Transverse colon (tissue), 4 donors: ENCODE data around the gene RRAGA. TPM values are rescaled to one million over a fixed set of nuclear protein-coding genes. Genes with fewer than 3 reads are reported as not detected.

ENCODE experiments used
- DNase-seq: peaks from one replicate; pipeline ENCODE4 v3.0.0-alpha.2; 2019
- H3K27ac ChIP-seq, 4 donors: fragments of 200-600 bp; sonication (generic); 2 replicates each; pipeline ENCODE4 v1.5.1; 2016 to 2018; ENCODE audit warnings: inconsistent platforms in 4 of 4
- H3K27me3 ChIP-seq: fragments of 200-600 bp; sonication (generic); 2 replicates; pipeline ENCODE4 v1.5.1; 2017; ENCODE audit warnings: inconsistent platforms
- H3K36me3 ChIP-seq, 4 donors: fragments of 200-600 bp; sonication (generic); 2 replicates each; pipeline ENCODE4 v1.5.1; 2017 to 2019; ENCODE audit warnings: inconsistent platforms in 4 of 4
- H3K4me1 ChIP-seq, 4 donors: fragments of 200-600 bp; sonication (generic); 2 replicates each; pipeline ENCODE4 v1.5.1; 2017 to 2020; ENCODE audit warnings: inconsistent platforms in 4 of 4
- H3K4me3 ChIP-seq, 4 donors: fragments of 200-600 bp; sonication (generic); 1 replicate in 1 of 4; 2 replicates in 3 of 4; pipeline versions ENCODE4 v1.5.1 to v1.6.1; 2017 to 2019; ENCODE audit warnings: inconsistent platforms in 4 of 4
- H3K9me3 ChIP-seq, 2 donors: fragments of 200-600 bp; sonication (generic); 2 replicates each; pipeline ENCODE4 v1.5.1; 2017 to 2019; ENCODE audit warnings: inconsistent platforms in 2 of 2
- CTCF ChIP-seq, 5 experiments: fragments of 200-600 bp in 3 of 5; fragments of 450-650 bp in 2 of 5; sonication (generic) in 3 of 5; IDR thresholded peaks; 1 replicate in 2 of 5; 2 replicates in 3 of 5; pipeline ENCODE4 v1.5.1; 2016 to 2017; ENCODE audit warnings: antibody characterized with exemption in 5 of 5, inconsistent platforms in 3 of 5, mild to moderate bottlenecking in 2 of 5, moderate library complexity in 1 of 5
- EP300 ChIP-seq: sonication (generic); formaldehyde crosslinking; IDR thresholded peaks from one replicate; pipeline ENCODE4 v1.6.1; 2017; ENCODE audit warnings: antibody characterized with exemption, low read depth
- POLR2A ChIP-seq: fragments of 450-650 bp; IDR thresholded peaks from one replicate; pipeline ENCODE4 v1.6.1; 2016; ENCODE audit warnings: antibody characterized with exemption, mild to moderate bottlenecking, moderate library complexity
- POLR2AphosphoS5 ChIP-seq, 3 donors: sonication (generic); formaldehyde crosslinking; IDR thresholded peaks; one replicate each; pipeline ENCODE4 v1.6.1; 2016; ENCODE audit warnings: antibody characterized with exemption in 3 of 3
- WGBS, 2 donors: methylation state at CpG; one replicate each; pipeline ENCODE4 v1.1.5; 2018; ENCODE audit warnings: low coverage in 1 of 2; 5-methylcytosine and 5-hydroxymethylcytosine counted together
- in situ Hi-C, 4 donors: fragments of 200-750 bp; cut with MboI; loops; one replicate each; pipeline versions ENCODE4 v1.15.0 to v1.15.1; 2017; ENCODE audit warnings: low sequenced_read_pairs in 3 of 4, low pct_ligation_motif_present in 1 of 4, low pct_unique_long_range_greater_than_20kb in 1 of 4
- intact Hi-C: fragments of 100-400 bp; cut with DNase I; formaldehyde crosslinking; loops from one replicate; pipeline ENCODE4 v1.15.1; 2023; ENCODE audit warnings: low total_unique reads
- total RNA-seq, 4 donors: library from RNA; depleted of rRNA; stranded (reverse); fragments of >200 nt; gene quantifications; one replicate each; pipeline ENCODE4 v1.1.0, GENCODE V29; 2016

The RRAGA gene
- total RNA-seq, 4 donors from 2014 or later = 35.0 to 47.0 (median 39.6) TPM

- no peak for DNase-seq
- H3K27ac ChIP-seq = peak overlapping the region; percentile 94 to 98 (median 97)
Measured at GRCh38 chr9:19050637-19051591, 1.7 kb downstream of the RRAGA start.

GRCh38 chr9:19057033-19057432 lies 7.8 kb downstream of the RRAGA start:
- H3K27me3 ChIP-seq = no peaks in the 10 kb centered on the region
- no peak overlapping the region for H3K27ac ChIP-seq
- no peak for DNase-seq
- intact Hi-C loops (no loop called here), in situ Hi-C loops (no loop called here)
- H3K9me3 ChIP-seq = no peaks in the 10 kb centered on the region
- no peak for TF ChIP-seq POLR2A
- TF ChIP-seq EP300 = no peak
- TF ChIP-seq POLR2AphosphoS5 (IDR thresholded peaks at IDR 0.05) = no peak
- TF ChIP-seq CTCF (IDR thresholded peaks at IDR 0.05) = no peak
- H3K4me1 ChIP-seq = peaks cover 0 to 10% (median 6%) of the 10 kb centered on the region in 4 donors
- peaks cover 0 to 30% (median 5%) of the 10 kb centered on the region in 4 donors for H3K36me3 ChIP-seq
- no peak overlapping the region for H3K4me3 ChIP-seq

More at GRCh38 chr9:19050637-19051591, 1.7 kb downstream of the RRAGA start:
- in situ Hi-C loops (no loop called here), intact Hi-C loops (no loop called here)
- peak overlapping the region; percentile 77 to 81 (median 80) for H3K4me3 ChIP-seq
- no peaks in the 10 kb centered on the region for H3K27me3 ChIP-seq
- TF ChIP-seq POLR2A = no peak
- no peak for TF ChIP-seq CTCF (IDR thresholded peaks at IDR 0.05)
- TF ChIP-seq EP300 = no peak
- TF ChIP-seq POLR2AphosphoS5 (IDR thresholded peaks at IDR 0.05) = no peak
- H3K36me3 ChIP-seq = no peaks in the 10 kb centered on the region
- H3K9me3 ChIP-seq = no peaks in the 10 kb centered on the region
- peaks cover 20 to 40% (median 27%) of the 10 kb centered on the region in 4 donors for H3K4me1 ChIP-seq
- WGBS, 2 donors = 66 to 77% methylated on average over 10 to 12 of the region's 12 CpGs

- Histone ChIP-seq H3K36me3 (peaks cover 0 to 38% (median 13%) of the 10 kb centered on the region in 4 donors), H3K9me3 (no peaks in the 10 kb centered on the region), H3K4me1 (no peaks in the 10 kb centered on the region), H3K27me3 (no peaks in the 10 kb centered on the region), H3K4me3 (no peak overlapping the region), H3K27ac (no peak overlapping the region)
- 98 to 100% methylated on average over 1 to 2 of the region's 2 CpGs for WGBS, 2 donors
- intact Hi-C loops = no loop called here
- no peak for TF ChIP-seq CTCF (IDR thresholded peaks at IDR 0.05)
- no peak for TF ChIP-seq POLR2AphosphoS5 (IDR thresholded peaks at IDR 0.05)
- no peak for TF ChIP-seq POLR2A
- no peak for TF ChIP-seq EP300
- in situ Hi-C loops = no loop called here
- no peak for DNase-seq
Measured at GRCh38 chr9:19074229-19074628, 25.0 kb downstream of the RRAGA start.

- no peak for TF ChIP-seq POLR2AphosphoS5 (IDR thresholded peaks at IDR 0.05)
- no peak for TF ChIP-seq POLR2A
- TF ChIP-seq CTCF (IDR thresholded peaks at IDR 0.05) = no peak
- in situ Hi-C loops = loop anchor here in 1 of 4 donors (25.0 kb wide), 2 partner anchors 112 to 387 kb away; no protein-coding TSS in a partner anchor
Measured at GRCh38 chr9:19074836-19075235, 25.6 kb downstream of the RRAGA start.

More at GRCh38 chr9:19074836-19075235, 25.6 kb downstream of the RRAGA start:
- Histone ChIP-seq H3K9me3 (no peaks in the 10 kb centered on the region), H3K27ac (no peak overlapping the region), H3K4me3 (no peak overlapping the region), H3K36me3 (peaks cover 0 to 38% (median 11%) of the 10 kb centered on the region in 4 donors), H3K27me3 (no peaks in the 10 kb centered on the region), H3K4me1 (no peaks in the 10 kb centered on the region)
- WGBS, 2 donors = 60 to 80% methylated on average over 1 of the region's 1 CpG
- no peak for DNase-seq
- intact Hi-C loops = no loop called here
